ENCODE measurements around the gene SNIP1. TPM values are rescaled to one million over a fixed set of nuclear protein-coding genes. Genes with fewer than 3 reads are reported as not detected.
"Not testable (repeated sequence)": the region's sequence is repeated elsewhere in the genome, so short reads cannot be mapped to it uniquely, and the experiment has no call there.

Gene SNIP1
- total RNA-seq, 1 donor from 2014 or later = 16.3 TPM

GRCh38 chr1:37559957-37560379 is 5.9 kb upstream of the SNIP1 start:
- DNase-seq (ENCODE audit: low spot score) = peak; percentile 28

- no peak for DNase-seq (ENCODE audit: low spot score)
Measured at GRCh38 chr1:37559080-37559479, 5.0 kb upstream of the SNIP1 start.

DNA sequence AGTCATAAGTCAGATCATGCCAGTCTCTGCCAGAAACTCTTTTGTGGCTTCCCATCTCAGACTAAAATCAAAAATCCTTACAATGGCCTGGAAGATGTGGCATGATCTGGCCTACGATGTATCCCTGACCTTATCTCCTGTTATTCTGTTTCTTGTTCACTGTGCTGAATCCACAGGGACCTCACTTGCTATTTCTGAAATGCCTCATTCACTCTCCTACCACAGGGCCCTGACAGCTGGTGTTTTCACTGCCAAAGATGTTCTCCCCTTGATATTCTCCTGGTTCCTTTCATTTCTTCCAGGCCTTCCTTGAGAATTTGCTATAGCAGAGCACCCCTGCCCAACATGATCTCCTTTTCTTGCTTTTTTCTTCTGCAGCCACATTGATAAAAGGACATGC is 4.3 kb upstream of the SNIP1 start:
- no peak for DNase-seq (ENCODE audit: low spot score)

GRCh38 chr1:37557402-37557801 is 3.3 kb upstream of the SNIP1 start:
- DNase-seq (ENCODE audit: low spot score) = no peak

DNA sequence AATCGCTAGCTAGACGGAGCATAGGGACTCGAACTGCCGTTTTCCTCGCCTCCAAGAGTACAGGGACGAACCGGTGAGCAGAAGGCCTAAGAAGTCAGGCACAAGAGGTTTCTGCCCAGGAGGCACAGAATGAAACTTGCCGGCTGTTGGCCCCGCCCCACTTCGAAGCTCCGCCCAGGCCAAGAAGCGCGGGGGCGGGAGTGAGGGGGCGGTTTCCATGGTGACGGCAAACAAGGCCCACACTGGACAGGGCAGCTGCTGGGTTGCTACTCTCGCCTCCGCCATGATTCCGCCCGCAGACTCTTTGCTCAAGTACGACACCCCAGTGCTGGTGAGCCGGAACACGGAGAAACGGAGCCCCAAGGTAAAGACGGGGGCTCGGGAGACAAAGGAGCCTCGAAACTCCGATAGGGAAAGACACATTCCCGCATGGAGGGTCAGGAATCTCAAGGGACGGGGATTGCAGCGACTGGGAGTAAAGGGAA is 2.7 kb upstream of the SNIP1 start, which contains the start of gene DNALI1:
TSS of gene DNALI1 (plus strand) at position 229 of the 485 bp plus-strand sequence. CDS start at position 284, 55 bp downstream.
- DNase-seq (ENCODE audit: low spot score) = peak; percentile 91

DNA sequence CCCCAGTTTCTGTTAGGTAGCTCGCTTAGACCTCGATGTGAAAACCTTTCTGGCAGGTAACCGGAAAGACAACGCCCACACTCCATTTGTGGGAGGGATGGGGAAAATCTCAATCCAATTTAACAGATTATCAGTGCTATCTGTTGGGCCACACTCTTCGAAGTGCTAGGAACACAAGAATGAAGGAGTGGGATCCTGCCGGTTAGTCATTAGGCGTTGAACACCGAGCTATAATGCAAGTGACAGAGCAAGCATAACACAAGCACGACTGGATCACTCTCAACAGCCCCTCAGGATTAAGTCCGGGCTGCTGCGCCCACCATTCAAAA is 531 bp downstream of the SNIP1 start:
- DNase-seq (ENCODE audit: low spot score) = no peak

DNA sequence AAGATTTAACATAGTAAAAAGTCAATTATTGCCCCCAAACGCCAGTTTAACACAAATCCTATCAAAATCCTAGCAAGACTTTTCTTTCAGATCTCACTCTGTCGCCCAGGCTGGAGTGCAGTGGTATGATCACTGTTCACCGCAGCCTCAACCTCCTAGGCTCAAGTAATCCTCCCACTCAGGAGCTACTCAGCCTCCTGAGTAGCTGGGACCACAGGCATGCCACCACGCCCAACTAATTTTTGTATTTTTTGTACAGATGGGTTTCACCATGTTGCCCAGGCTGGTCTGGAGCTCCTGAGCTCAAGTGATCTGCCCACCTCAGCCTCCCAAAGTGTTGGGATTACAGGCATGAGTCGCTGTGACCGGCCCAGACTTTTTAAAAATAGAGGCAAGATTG is 4.8 kb downstream of the SNIP1 start:
- no peak for DNase-seq (ENCODE audit: low spot score)

GRCh38 chr1:37545019-37545418 is 9.1 kb downstream of the SNIP1 start:
- no peak for DNase-seq (ENCODE audit: low spot score)

- no peak for DNase-seq (ENCODE audit: low spot score)
Measured at GRCh38 chr1:37544530-37544929, 9.6 kb downstream of the SNIP1 start.

GRCh38 chr1:37540036-37540785 is 13.9 kb downstream of the SNIP1 start:
- no peak for DNase-seq (ENCODE audit: low spot score)

GRCh38 chr1:37539154-37539553 is 14.9 kb downstream of the SNIP1 start:
- not testable (repeated sequence) for DNase-seq (ENCODE audit: low spot score)

- DNase-seq (ENCODE audit: low spot score) = no peak
Measured at GRCh38 chr1:37537378-37537777, 16.7 kb downstream of the SNIP1 start.

- no peak for DNase-seq (ENCODE audit: low spot score)
Measured at GRCh38 chr1:37533317-37534093, 20.6 kb downstream of the SNIP1 start.

DNA sequence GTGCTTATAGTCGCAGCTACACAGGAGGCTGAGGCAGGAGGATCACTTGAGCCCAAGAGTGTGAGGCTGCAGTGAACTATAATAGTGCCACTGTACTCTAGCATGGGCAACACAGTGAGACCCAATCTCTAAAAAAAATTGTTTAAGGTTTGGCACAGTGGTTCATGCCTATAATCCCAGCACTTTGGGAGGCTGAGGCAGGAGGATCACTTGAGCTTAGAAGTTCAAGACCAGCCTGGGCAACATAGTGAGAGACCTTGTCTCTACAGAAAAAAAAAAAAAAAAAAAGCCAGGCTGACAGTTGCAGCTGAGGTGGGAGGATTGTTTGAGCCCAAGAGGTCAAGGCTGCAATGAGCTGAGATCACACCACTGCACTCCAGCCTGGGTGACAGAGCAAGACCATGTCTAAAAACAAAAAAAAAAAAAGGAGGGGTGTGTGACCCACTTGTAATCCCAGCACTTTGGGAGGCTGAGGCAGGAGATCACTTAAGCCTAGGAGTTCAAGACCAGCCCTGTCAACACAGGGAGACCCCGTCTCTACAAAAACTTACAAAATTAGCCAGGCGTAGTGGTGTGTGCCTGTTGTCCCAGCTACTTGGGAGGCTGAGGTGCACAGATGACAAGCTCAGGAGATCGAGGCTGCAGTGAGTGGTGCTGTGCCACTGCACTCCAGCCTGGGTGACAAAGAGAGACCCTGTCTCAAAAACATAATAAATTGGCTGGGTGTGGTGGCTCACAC is 21.5 kb downstream of the SNIP1 start:
- DNase-seq (ENCODE audit: low spot score) = not testable (repeated sequence)

GRCh38 chr1:37529888-37530287 is 24.2 kb downstream of the SNIP1 start:
- not testable (repeated sequence) for DNase-seq (ENCODE audit: low spot score)

DNA sequence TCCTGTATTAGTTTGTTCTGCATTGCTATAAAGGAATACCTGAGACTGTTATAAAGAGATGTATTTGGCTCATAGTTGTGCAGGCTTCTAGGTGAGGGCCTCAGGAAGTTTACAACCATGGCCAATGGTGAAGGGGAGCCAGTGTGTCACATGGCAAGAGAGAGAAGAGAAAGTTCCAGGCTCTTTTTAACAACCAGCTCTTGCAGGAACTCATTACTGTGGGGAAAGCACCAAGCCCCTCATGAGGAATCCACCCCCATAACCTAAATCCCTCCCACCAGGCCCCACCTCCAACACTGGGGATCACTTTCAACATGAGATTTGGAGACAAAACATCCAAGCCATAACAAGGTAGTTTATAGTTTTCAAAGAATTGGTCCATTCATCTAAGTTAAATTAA is 34.5 kb downstream of the SNIP1 start:
- DNase-seq (ENCODE audit: low spot score) = no peak

DNA sequence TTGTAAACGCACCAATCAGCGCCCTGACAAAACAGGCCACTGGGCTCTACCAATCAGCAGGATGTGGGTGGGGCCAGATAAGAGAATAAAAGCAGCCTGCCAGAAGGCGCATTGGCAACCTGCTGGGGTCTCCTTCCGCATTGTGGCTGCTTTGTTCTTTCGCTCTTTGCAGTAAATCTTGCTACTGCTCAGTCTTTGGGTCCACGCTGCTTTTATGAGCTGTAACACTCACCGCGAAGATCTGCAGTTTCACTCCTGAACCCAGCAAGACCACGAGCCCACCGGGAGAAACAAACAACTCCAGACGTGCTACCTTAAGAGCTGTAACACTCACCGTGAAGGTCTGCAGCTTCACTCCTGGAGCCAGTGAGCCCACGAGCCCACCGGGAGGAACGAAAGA is 35.2 kb downstream of the SNIP1 start:
- DNase-seq (ENCODE audit: low spot score) = not testable (repeated sequence)

DNA sequence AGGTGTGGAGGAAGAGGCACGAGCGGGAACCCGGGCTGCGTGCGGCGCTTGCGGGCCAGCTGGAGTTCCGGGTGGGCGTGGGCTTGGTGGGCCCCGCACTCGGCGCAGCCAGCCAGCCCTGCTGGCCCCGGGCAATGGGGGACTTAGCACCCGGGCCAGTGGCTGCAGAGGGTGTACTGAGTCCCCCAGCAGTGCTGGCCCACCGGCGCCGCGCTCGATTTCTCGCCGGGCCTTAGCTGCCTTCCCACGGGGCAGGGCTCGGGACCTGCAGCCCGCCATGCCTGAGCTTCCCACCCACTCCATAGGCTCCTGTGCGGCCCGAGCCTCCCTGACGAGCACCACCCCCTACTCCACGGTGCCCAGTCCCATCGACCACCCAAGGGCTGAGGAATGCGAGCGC is 35.9 kb downstream of the SNIP1 start:
- DNase-seq (ENCODE audit: low spot score) = not testable (repeated sequence)

GRCh38 chr1:37517569-37517968 is 36.5 kb downstream of the SNIP1 start:
- DNase-seq (ENCODE audit: low spot score) = no peak

DNA sequence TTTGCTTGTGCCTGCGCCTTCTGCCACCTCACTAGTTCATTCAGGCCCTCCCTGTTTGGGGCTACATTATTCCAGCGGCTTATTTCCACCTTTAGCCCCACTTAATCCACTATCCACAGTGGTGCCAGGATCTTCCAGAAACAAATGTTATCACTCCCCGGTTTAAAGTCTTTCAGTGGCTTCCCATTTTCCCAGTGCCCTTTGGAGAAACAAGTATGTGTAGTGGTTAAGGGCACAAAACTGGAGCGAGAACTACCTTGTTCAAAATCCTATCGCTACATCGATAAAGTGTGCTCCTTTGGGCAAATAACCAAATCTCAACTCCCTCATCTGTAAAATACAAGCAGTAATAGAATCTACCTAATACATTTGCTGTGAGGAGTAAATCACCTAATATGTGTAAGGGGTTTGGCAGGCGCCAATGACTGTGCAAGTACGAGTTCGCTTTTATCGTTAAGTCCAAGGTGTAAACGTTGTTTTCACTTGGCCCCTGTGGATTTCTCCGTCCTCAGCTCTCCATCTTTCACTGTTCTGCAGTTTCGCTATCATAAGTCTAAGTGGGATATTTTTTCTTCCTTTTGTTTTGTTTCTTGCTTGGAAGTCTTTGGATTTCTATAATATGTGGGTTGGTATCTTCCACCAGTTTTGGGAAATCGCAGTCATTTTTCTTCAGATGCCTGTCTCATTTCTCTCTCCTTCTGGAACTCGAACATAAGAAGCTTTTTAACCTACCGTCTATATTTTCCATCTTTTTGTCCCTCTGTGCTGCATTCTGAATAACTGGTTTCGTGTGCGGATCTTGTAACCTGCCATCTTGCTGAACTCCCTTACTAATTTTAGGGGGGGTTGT is 38.7 kb downstream of the SNIP1 start:
- no peak for DNase-seq (ENCODE audit: low spot score)

Measured in mucosa of gallbladder (tissue), 1 donor.